Measurements from ENCODE around the gene PLEKHA7.

PLEKHA7 gene

GRCh38 chr11:16982809-16983208 is 31.4 kb downstream of the PLEKHA7 start:
- TF ChIP-seq CTCF (IDR thresholded peaks at IDR 0.05; ENCODE audit: extremely low read depth, missing control alignments), result no peak
- no peak for DNase-seq (ENCODE audit: low spot score)

DNA sequence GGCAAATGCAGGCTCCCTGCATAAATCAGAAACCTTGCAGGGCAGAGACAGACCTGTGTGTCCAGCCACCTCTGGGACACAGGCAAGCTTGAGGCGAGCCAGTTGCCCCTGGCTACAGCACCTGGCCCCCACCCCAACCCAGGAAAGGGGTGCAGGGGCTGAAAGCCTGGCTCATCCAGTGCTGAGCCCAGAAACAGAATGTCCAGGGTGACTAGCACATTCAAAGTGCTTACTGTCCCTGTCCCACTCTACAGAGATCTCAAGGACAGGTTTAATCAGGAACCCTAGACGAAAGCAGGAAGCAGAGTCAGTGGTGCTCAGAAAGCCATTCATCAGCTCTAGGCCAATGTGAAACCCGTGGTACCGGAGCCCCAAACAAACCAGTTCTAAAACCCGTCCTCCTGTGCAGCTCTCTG is 31.9 kb downstream of the PLEKHA7 start:
- TF ChIP-seq CTCF (IDR thresholded peaks at IDR 0.05; ENCODE audit: extremely low read depth, missing control alignments), result no peak
- DNase-seq (ENCODE audit: low spot score), result no peak

- no peak for TF ChIP-seq CTCF (IDR thresholded peaks at IDR 0.05; ENCODE audit: extremely low read depth, missing control alignments)
- DNase-seq (ENCODE audit: low spot score), result no peak
Observed at GRCh38 chr11:16981651-16982194, 32.5 kb downstream of the PLEKHA7 start.

GRCh38 chr11:16979703-16980622 is 34.3 kb downstream of the PLEKHA7 start:
- no peak for DNase-seq (ENCODE audit: low spot score)
- no peak for TF ChIP-seq CTCF (IDR thresholded peaks at IDR 0.05; ENCODE audit: extremely low read depth, missing control alignments)

DNA sequence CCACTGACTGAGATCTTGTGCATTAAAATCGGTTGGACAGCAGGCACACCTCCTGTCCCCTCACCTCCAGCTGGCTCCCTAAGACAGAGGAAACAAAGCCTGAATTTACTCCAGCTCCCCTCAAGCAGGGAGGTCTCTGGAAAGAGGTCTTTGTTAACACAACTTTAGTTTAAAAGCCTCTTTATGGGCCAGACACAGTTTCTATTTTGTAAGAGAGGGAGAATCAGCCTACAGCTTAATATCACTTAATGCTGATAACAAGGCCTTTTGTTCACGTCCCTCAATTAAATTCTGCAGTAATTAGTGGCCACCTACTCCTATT is 36.3 kb downstream of the PLEKHA7 start:
- DNase-seq (ENCODE audit: low spot score), result no peak
- TF ChIP-seq CTCF (IDR thresholded peaks at IDR 0.05; ENCODE audit: extremely low read depth, missing control alignments), result no peak

DNA sequence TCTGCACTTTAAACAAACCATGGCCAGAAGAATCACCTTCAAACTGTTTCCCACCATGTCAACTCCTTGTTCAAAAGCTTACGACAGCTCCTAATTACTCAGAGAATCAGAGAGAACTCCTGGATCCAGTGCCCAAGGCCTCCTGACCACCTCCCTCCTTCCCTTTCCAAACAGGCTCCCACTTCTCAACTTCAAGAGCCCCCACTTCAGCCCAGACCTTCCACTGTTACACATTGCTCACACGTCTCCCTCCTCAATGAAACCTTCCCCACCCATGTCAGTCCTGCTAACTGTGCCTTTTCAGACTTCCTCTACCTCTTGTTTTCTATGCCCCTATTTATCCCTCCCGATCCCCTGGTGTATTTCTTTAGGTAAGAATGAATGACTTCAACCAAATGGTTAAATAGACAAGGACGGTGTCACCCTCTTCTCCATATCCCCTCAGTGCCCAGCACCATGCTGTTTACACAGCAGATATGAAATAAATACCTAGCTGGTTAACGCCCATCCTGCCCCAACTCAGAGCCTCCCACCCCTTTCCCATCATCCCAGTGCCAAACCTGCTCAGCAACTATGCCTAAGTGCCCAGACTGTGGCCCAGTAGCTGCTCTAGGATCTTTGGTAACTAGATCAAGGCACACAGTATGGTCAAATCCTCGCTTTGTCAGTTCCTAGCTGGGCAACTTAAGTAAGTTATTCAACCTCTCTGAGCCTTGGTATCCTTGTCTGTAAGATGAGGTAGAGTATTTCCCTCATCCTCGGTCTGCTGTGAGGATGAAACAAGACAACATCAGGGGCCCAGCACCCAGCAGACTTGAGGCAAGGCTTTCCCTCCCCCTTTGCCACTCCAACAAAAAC is 36.8 kb downstream of the PLEKHA7 start:
- no peak for TF ChIP-seq CTCF (IDR thresholded peaks at IDR 0.05; ENCODE audit: extremely low read depth, missing control alignments)
- DNase-seq (ENCODE audit: low spot score), result no peak

GRCh38 chr11:16976379-16976778 is 37.8 kb downstream of the PLEKHA7 start:
- TF ChIP-seq CTCF (IDR thresholded peaks at IDR 0.05; ENCODE audit: extremely low read depth, missing control alignments), result no peak
- DNase-seq (ENCODE audit: low spot score), result no peak
